Neural progenitor cell (in vitro differentiated cells): ENCODE measurements around the gene NR1D2. TPM values are rescaled to one million over a fixed set of nuclear protein-coding genes. Genes with fewer than 3 reads are reported as not detected.

ENCODE experiments used
- DNase-seq: peaks from one replicate; pipeline ENCODE4 v3.0.0-alpha.2; 2016; ENCODE audit warnings: low spot score
- H2AFZ ChIP-seq: fragments of 200-600 bp; sonication (generic); replicated peaks from 2 replicates; pipeline ENCODE4 v1.6.1; 2016; ENCODE audit warnings: antibody characterized with exemption
- H3F3A ChIP-seq: fragments of 200-600 bp; sonication (generic); 2 replicates; pipeline ENCODE4 v1.6.1; 2016; ENCODE audit warnings: antibody characterized with exemption, low read depth
- H3K27ac ChIP-seq: fragments of 200-600 bp; sonication (generic); 2 replicates; pipeline ENCODE4 v1.5.1; 2016; ENCODE audit warnings: mild to moderate bottlenecking
- H3K27me3 ChIP-seq: fragments of 200-600 bp; sonication (generic); 2 replicates; pipeline ENCODE4 v1.6.1; 2016; ENCODE audit warnings: mild to moderate bottlenecking, moderate library complexity
- H3K36me3 ChIP-seq: fragments of 200-600 bp; sonication (generic); 2 replicates; pipeline ENCODE4 v1.5.1; 2016
- H3K4me1 ChIP-seq: fragments of 200-600 bp; sonication (generic); 2 replicates; pipeline ENCODE4 v1.6.1; 2016; ENCODE audit warnings: mixed run types
- H3K4me2 ChIP-seq: fragments of 200-600 bp; sonication (generic); 2 replicates; pipeline ENCODE4 v1.6.1; 2016
- H3K4me3 ChIP-seq: fragments of 200-600 bp; sonication (generic); 2 replicates; pipeline ENCODE4 v1.5.1; 2016
- H3K79me2 ChIP-seq: fragments of 200-600 bp; sonication (generic); 2 replicates; pipeline ENCODE4 v1.6.1; 2016; ENCODE audit warnings: low read depth
- H3K9ac ChIP-seq: fragments of 200-600 bp; sonication (generic); 2 replicates; pipeline ENCODE4 v1.6.1; 2016
- H3K9me3 ChIP-seq: fragments of 200-600 bp; sonication (generic); 2 replicates; pipeline ENCODE4 v1.5.1; 2016; ENCODE audit warnings: low read depth
- H4K20me1 ChIP-seq: fragments of 200-600 bp; sonication (generic); 2 replicates; pipeline ENCODE4 v1.6.1; 2016; ENCODE audit warnings: low read depth
- H3K27ac Mint-ChIP-seq: 3 replicates; pipeline ENCODE4 v1.8.0; 2021; ENCODE audit warnings: mixed read lengths
- H3K27me3 Mint-ChIP-seq: 2 replicates; pipeline ENCODE4 v1.8.0; 2022; ENCODE audit warnings: low read depth, mild to moderate bottlenecking, inconsistent platforms, moderate library complexity, mixed read lengths; ENCODE audit not compliant: insufficient read depth
- H3K36me3 Mint-ChIP-seq: 3 replicates; pipeline ENCODE4 v1.8.0; 2021; ENCODE audit warnings: mixed read lengths
- H3K4me1 Mint-ChIP-seq: 3 replicates; pipeline ENCODE4 v1.8.0; 2021; ENCODE audit warnings: mixed read lengths
- H3K4me3 Mint-ChIP-seq: 3 replicates; pipeline ENCODE4 v1.8.0; 2021; ENCODE audit warnings: mild to moderate bottlenecking, moderate library complexity, mixed read lengths
- H3K9me3 Mint-ChIP-seq: 3 replicates; pipeline ENCODE4 v1.8.0; 2020; ENCODE audit warnings: mixed read lengths
- CTCF ChIP-seq: fragments of 200-600 bp; sonication (generic); IDR thresholded peaks from 2 replicates; pipeline ENCODE4 v1.5.1; 2017; ENCODE audit warnings: antibody characterized with exemption, mild to moderate bottlenecking
- EZH2 ChIP-seq: fragments of 200-600 bp; sonication (generic); IDR thresholded peaks from 2 replicates; pipeline ENCODE4 v1.6.1; 2017; ENCODE audit warnings: antibody characterized with exemption, mild to moderate bottlenecking, moderate library complexity
- EZH2phosphoT487 ChIP-seq: fragments of 200-600 bp; sonication (generic); IDR thresholded peaks from 2 replicates; pipeline ENCODE4 v1.6.1; 2017; ENCODE audit warnings: antibody characterized with exemption
- total RNA-seq: library from RNA; depleted of rRNA; stranded (reverse); fragments of >200 nt; gene quantifications from 2 replicates; pipeline ENCODE4 v1.2.3, GENCODE V29; 2015; ENCODE audit warnings: low replicate concordance

The NR1D2 gene
- total RNA-seq, 1 donor from 2014 or later, result 43.7 TPM

DNA sequence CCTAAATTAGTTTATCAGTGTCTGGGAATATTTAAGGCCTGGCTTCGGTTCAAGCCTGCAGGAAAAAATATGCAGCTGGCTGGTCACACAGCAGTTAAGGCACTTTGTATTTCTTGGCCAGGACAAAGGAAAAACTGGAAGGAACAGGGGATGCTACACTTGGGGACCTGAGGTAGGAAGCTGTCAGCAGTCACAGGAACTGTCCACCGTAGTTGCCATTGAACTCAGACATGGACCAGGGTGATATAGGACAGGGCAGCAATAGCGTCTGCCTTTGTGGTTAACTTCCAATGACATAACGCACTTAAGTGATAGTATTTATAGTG lies 49.1 kb downstream of the NR1D2 start:
- DNase-seq, result no peak
- peaks cover 31% of the 10 kb centered on the region for H3K4me1 Mint-ChIP-seq
- no peak overlapping the region for H3K4me2 ChIP-seq
- H3K36me3 ChIP-seq, result no peaks in the 10 kb centered on the region
- TF ChIP-seq CTCF (no peak), EZH2 (no peak), EZH2phosphoT487 (no peak)
- H3K4me1 ChIP-seq, result peaks cover 23% of the 10 kb centered on the region
- no peak overlapping the region for H3K4me3 ChIP-seq
- no peak overlapping the region for H3K9ac ChIP-seq
- peaks cover 17% of the 10 kb centered on the region for H3F3A ChIP-seq
- H3K9me3 ChIP-seq, result no peaks in the 10 kb centered on the region
- no peaks in the 10 kb centered on the region for H3K27me3 ChIP-seq
- peaks cover 2% of the 10 kb centered on the region for H3K9me3 Mint-ChIP-seq
- H2AFZ ChIP-seq, result no peak overlapping the region
- H3K79me2 ChIP-seq, result no peaks in the 10 kb centered on the region
- no peak overlapping the region for H3K27ac ChIP-seq
- peaks cover 2% of the 10 kb centered on the region for H3K36me3 Mint-ChIP-seq
- H4K20me1 ChIP-seq, result no peaks in the 10 kb centered on the region
- H3K27ac Mint-ChIP-seq, result no peak overlapping the region
- peaks cover 2% of the 10 kb centered on the region for H3K27me3 Mint-ChIP-seq
- H3K4me3 Mint-ChIP-seq, result no peak overlapping the region

DNA sequence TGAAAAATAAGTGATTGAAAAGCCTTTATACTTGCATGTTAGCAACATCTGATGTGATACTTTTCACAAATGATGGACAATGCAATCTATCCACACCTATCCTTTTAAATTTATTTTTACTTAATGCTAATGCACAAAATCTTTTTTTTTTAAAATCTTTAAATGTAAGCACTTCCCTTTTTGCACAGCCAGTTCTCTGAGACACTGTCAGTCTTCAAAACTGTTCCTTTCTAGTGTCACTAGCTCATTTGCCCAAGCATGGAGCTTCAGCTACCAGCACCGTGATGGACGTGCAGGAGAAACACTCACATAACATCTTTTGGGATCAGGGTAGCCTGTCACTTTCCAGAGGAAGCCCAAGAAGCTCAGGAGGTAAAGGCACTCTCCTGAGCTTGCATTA lies 50.1 kb downstream of the NR1D2 start:
- H4K20me1 ChIP-seq, result no peaks in the 10 kb centered on the region
- H3K9me3 ChIP-seq, result no peaks in the 10 kb centered on the region
- Mint-ChIP-seq H3K27ac (no peak overlapping the region), H3K4me3 (no peak overlapping the region), H3K36me3 (peaks cover 2% of the 10 kb centered on the region), H3K4me1 (peaks cover 31% of the 10 kb centered on the region), H3K9me3 (peaks cover 2% of the 10 kb centered on the region), H3K27me3 (no peaks in the 10 kb centered on the region)
- no peak overlapping the region for H3K4me2 ChIP-seq
- no peak overlapping the region for H3K27ac ChIP-seq
- DNase-seq, result no peak
- H3K9ac ChIP-seq, result no peak overlapping the region
- no peak overlapping the region for H2AFZ ChIP-seq
- no peaks in the 10 kb centered on the region for H3K27me3 ChIP-seq
- no peaks in the 10 kb centered on the region for H3K36me3 ChIP-seq
- H3K79me2 ChIP-seq, result no peaks in the 10 kb centered on the region
- H3F3A ChIP-seq, result peaks cover 17% of the 10 kb centered on the region
- TF ChIP-seq CTCF, result no peak
- TF ChIP-seq EZH2phosphoT487, result no peak
- no peak for TF ChIP-seq EZH2
- H3K4me1 ChIP-seq, result peaks cover 31% of the 10 kb centered on the region
- H3K4me3 ChIP-seq, result no peak overlapping the region

DNA sequence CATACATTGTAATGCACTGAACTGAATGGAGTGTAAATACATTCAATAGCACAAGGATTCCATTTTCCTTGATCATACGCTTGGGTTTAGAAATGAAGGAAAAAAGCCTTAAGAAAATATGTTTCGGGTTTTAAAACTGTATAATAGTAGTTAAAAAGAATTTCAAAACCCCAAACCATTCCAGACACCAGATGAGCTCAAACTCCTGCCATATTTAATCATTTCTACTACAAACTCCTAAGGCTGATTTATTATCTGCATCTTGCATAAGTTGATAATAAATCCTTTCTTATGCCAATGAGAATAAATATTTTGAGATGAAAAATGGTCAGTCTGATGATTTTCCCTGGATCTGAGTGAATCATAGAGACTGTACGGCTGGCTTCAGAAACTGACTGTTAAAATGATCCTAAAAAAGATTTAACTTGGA lies 51.0 kb downstream of the NR1D2 start:
- Mint-ChIP-seq H3K27me3 (no peaks in the 10 kb centered on the region), H3K27ac (no peak overlapping the region), H3K36me3 (no peaks in the 10 kb centered on the region), H3K4me3 (no peak overlapping the region), H3K4me1 (peaks cover 24% of the 10 kb centered on the region), H3K9me3 (no peaks in the 10 kb centered on the region)
- H3K4me3 ChIP-seq, result no peak overlapping the region
- no peaks in the 10 kb centered on the region for H3K27me3 ChIP-seq
- no peaks in the 10 kb centered on the region for H3K36me3 ChIP-seq
- TF ChIP-seq EZH2 (no peak), EZH2phosphoT487 (no peak), CTCF (no peak)
- peaks cover 25% of the 10 kb centered on the region for H3K4me1 ChIP-seq
- no peaks in the 10 kb centered on the region for H3K9me3 ChIP-seq
- no peak overlapping the region for H2AFZ ChIP-seq
- H3K27ac ChIP-seq, result no peak overlapping the region
- H3F3A ChIP-seq, result peaks cover 13% of the 10 kb centered on the region
- no peaks in the 10 kb centered on the region for H3K79me2 ChIP-seq
- no peaks in the 10 kb centered on the region for H4K20me1 ChIP-seq
- no peak overlapping the region for H3K9ac ChIP-seq
- DNase-seq, result no peak
- no peak overlapping the region for H3K4me2 ChIP-seq
